Heart left ventricle (tissue), 16 donors: Measurements from ENCODE around the gene LTN1. TPM values are rescaled to one million over a fixed set of nuclear protein-coding genes. Genes with fewer than 3 reads are reported as not detected.

Experiments
- ATAC-seq, 4 donors: fragments of 200-7000 bp; cut with Tn5 transposase; one replicate each; pipeline ENCODE4 v1.9.1; 2020 to 2022; ENCODE audit warnings: moderate library complexity in 4 of 4, mild to moderate bottlenecking in 3 of 4, moderate number of reproducible peaks in 1 of 4
- DNase-seq, 5 donors: peaks; one replicate each; pipeline ENCODE4 v3.0.0-alpha.2; 2020
- H3K27ac ChIP-seq, 12 donors: fragments of 200-600 bp; sonication (generic) in 4 of 12; one replicate each; pipeline versions ENCODE4 v1.5.0 to v1.8.0; 2016 to 2022; ENCODE audit warnings: mild to moderate bottlenecking in 2 of 12
- H3K27me3 ChIP-seq, 9 donors: fragments of 200-600 bp; sonication (generic) in 2 of 9; one replicate each; pipeline versions ENCODE4 v1.5.1 to v1.8.0; 2016 to 2022; ENCODE audit warnings: mild to moderate bottlenecking in 3 of 9
- H3K36me3 ChIP-seq, 9 donors: fragments of 200-600 bp; sonication (generic) in 2 of 9; one replicate each; pipeline versions ENCODE4 v1.5.0 to v1.8.0; 2018 to 2022; ENCODE audit warnings: mild to moderate bottlenecking in 2 of 9
- H3K4me1 ChIP-seq, 12 donors: fragments of 200-600 bp; sonication (generic) in 4 of 12; one replicate each; pipeline versions ENCODE4 v1.5.0 to v1.8.0; 2016 to 2022; ENCODE audit warnings: mild to moderate bottlenecking in 3 of 12
- H3K4me3 ChIP-seq, 12 donors: fragments of 200-600 bp; sonication (generic) in 4 of 12; one replicate each; pipeline versions ENCODE4 v1.5.0 to v1.8.0; 2017 to 2022; ENCODE audit warnings: mild to moderate bottlenecking in 9 of 12, moderate library complexity in 4 of 12
- H3K9me3 ChIP-seq, 12 donors: fragments of 200-600 bp; sonication (generic) in 4 of 12; one replicate each; pipeline versions ENCODE4 v1.5.0 to v1.8.0; 2016 to 2022; ENCODE audit warnings: mild to moderate bottlenecking in 1 of 12
- POLR2A ChIP-seq, 2 donors: fragments of 450-650 bp; IDR thresholded peaks; one replicate each; pipeline ENCODE4 v1.6.1; 2017; ENCODE audit warnings: antibody characterized with exemption in 2 of 2, mild to moderate bottlenecking in 2 of 2, moderate library complexity in 2 of 2
- WGBS, 4 donors: extraction: QIAGEN DNeasy Blood & Tissue Kit in 2 of 4; methylation state at CpG; one replicate each; pipeline versions ENCODE4 v1.1.5 to v1.1.7; 2013 to 2018; 5-methylcytosine and 5-hydroxymethylcytosine counted together
- intact Hi-C, 10 donors: fragments of 100-400 bp; cut with DNase I; formaldehyde crosslinking; loops; one replicate each; pipeline versions ENCODE4 v1.11.1 to v1.14.2; 2022
- polyA plus RNA-seq, 2 donors: library from polyadenylated mRNA; stranded (reverse); fragments of 200-250 nt; gene quantifications; one replicate each; pipeline ENCODE4 v1.2.3, GENCODE V29; 2013
- total RNA-seq, 9 donors: library from RNA; depleted of rRNA in 2 of 9; stranded (reverse); fragments of >200 nt in 2 of 9; fragmentation: NEBNext Ultra II Directional in 3 of 9; extraction: Animal tissue kit (Norgen Biotek cat#: 25700) in 3 of 9; gene quantifications; one replicate each; pipeline versions ENCODE4 v1.1.0 to v1.2.4, GENCODE V29; 2016 to 2023
- TF ChIP-seq, protein P1 (sequence below), 12 donors: fragments of 200-600 bp; sonication (generic) in 4 of 12; IDR thresholded peaks; one replicate each; pipeline versions ENCODE4 v1.5.0 to v1.8.0; 2018 to 2022; ENCODE audit warnings: antibody characterized with exemption in 12 of 12, mild to moderate bottlenecking in 5 of 12
- donor health status: ischemic (EF 13 %, LVEDD 7.1; RV severe dilation, severe dysfunction).
- donor health status: healthy with polysubstance abuse.
- donor health status: DM: no; HTN: yes; CAD: no.
- donor health status: DM: no; HTN: no; CAD: no.
- donor health status: ischemic (EF 25% LVEDD 6.9; RV normal size, moderate dysfunction).
- donor health status: ischemic (EF 25% LVEDD 5.7; RV mildly dilated, moderate dysfunction).
- donor health status: healthy.
- donor health status: DM: yes; HTN: yes; CAD: no.
- donor health status: ischemic (EF 35%, LVEDD 5.7; RV mildly dilated, moderate dysfunction).
- donor health status: nonischemic (EF 11% LVEDD 7.7; RV severe dilation, severe dysfunction).
- donor health status: DM: yes; HTN: yes; CAD: no.
- donor health status: PGD.
- donor health status: ischemic (EF 29% LVEDD 5.4; RV normal size, mild dysfunction).
- donor health status: nonischemic (EF 23%, LVEDD 6.1; RV moderate dilation, normal function).

LTN1 gene
- total and polyA plus RNA-seq, 11 donors = 3.4 to 20.3 (median 15.5) TPM

DNA sequence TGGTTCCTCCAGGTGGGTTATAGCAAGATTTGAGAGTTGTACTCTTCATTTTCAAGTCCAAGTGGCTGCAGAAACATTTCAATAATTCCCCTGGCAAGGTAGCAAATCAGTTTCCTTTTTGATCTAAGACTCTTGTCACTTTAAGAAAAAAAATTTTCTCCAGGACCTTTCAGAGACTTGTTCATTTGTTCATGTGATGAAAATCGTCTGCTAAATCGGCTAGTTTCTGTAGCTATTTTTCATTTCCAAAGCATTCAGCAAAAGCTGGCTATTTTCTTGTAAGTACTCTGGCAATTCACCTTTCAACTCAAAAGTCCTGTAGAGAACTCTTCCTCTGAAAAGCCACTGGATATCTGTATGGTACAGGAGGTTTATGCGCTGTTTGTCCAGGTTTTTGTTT lies 93.5 kb downstream of the LTN1 start:
- no peaks in the 10 kb centered on the region for H3K4me1 ChIP-seq
- no peak overlapping the region for H3K4me3 ChIP-seq
- no peaks in the 10 kb centered on the region for H3K36me3 ChIP-seq
- DNase-seq = no peak
- intact Hi-C loops = no loop called here
- WGBS, 4 donors = 63 to 77% (median 67%) methylated on average over 3 of the region's 3 CpGs
- no peak for ATAC-seq
- TF ChIP-seq POLR2A (IDR thresholded peaks at IDR 0.05) = no peak
- TF ChIP-seq, protein P1, sequence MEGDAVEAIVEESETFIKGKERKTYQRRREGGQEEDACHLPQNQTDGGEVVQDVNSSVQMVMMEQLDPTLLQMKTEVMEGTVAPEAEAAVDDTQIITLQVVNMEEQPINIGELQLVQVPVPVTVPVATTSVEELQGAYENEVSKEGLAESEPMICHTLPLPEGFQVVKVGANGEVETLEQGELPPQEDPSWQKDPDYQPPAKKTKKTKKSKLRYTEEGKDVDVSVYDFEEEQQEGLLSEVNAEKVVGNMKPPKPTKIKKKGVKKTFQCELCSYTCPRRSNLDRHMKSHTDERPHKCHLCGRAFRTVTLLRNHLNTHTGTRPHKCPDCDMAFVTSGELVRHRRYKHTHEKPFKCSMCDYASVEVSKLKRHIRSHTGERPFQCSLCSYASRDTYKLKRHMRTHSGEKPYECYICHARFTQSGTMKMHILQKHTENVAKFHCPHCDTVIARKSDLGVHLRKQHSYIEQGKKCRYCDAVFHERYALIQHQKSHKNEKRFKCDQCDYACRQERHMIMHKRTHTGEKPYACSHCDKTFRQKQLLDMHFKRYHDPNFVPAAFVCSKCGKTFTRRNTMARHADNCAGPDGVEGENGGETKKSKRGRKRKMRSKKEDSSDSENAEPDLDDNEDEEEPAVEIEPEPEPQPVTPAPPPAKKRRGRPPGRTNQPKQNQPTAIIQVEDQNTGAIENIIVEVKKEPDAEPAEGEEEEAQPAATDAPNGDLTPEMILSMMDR (IDR thresholded peaks at IDR 0.05) = no peak
- no peaks in the 10 kb centered on the region for H3K27me3 ChIP-seq
- no peaks in the 10 kb centered on the region for H3K9me3 ChIP-seq
- no peak overlapping the region for H3K27ac ChIP-seq

DNA sequence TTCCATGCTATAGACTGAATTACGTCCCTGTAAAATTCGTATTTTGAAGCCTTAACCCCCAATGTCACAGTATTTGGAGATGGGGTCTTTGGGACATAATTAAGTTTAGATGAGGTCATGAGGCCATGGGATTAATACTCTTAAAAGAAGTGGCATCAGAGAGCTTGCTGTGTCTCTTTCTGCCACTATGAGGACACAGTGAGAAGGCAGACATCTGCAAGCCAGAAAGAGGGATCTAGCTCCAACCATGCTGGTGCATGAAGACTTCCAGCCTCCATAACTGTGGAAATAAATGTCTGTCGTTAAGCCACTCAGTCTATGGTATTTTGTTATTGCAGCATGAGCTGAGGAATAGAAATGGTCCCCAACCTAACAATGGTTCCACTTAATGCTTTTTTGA lies 99.0 kb downstream of the LTN1 start:
- DNase-seq (no peak), ATAC-seq (no peak)
- WGBS, 4 donors = 68 to 90% (median 84%) methylated on average over 3 of the region's 3 CpGs
- Histone ChIP-seq H3K36me3 (no peaks in the 10 kb centered on the region), H3K27me3 (peaks cover 0 to 9% (median 0%) of the 10 kb centered on the region in 9 donors), H3K9me3 (no peaks in the 10 kb centered on the region), H3K27ac (no peak overlapping the region), H3K4me1 (no peaks in the 10 kb centered on the region), H3K4me3 (no peak overlapping the region)
- intact Hi-C loops = no loop called here
- TF ChIP-seq POLR2A (IDR thresholded peaks at IDR 0.05) = no peak
- TF ChIP-seq, protein P1 (IDR thresholded peaks at IDR 0.05) = no peak

DNA sequence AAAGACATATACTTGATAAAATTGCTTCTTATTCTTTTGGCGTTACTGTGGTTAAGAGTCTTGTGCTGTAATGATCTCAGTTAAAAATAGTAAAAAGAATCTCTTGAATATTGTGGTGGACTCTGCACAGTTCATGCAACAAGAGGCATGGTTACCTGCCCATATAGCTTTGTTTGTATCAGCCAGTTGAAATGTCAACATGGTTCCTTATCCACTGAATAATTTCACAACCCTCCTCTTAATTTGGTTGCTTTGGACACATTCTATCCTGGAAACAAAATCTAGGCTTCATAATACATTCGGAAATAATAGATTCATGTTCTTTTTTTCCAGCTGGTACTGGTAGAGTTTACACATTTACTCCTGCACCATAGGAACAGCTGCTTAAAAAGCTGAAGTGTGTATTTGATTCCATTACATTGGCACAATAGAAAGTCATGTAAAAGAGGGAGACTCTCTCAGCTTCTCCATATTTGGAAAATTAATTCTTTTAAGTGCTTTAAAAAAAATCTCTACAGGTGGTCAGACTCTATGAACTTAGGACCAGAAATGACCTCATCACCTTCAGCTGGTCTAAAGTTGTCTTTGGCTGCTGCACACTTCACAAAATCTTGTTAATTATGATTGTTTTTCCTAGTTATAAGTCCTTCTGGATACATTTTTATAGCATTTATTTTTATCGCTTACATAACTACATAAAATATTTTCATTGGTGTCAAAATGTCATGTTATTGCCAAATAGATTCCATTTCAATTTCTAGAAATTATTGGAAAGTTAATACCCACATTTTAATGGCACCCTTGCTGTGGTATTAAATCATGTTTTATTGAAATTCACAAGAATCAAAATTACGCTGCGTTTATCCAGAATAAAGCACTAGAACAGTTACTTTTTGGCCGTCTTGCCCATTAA lies 100.2 kb downstream of the LTN1 start:
- H3K27ac ChIP-seq = no peak overlapping the region
- ATAC-seq (no peak), DNase-seq (no peak)
- H3K9me3 ChIP-seq = no peaks in the 10 kb centered on the region
- no peaks in the 10 kb centered on the region for H3K4me1 ChIP-seq
- no peaks in the 10 kb centered on the region for H3K36me3 ChIP-seq
- WGBS, 4 donors = 72 to 77% (median 74%) methylated on average over 6 of the region's 6 CpGs
- intact Hi-C loops = no loop called here
- peaks cover 0 to 9% (median 0%) of the 10 kb centered on the region in 9 donors for H3K27me3 ChIP-seq
- TF ChIP-seq, protein P1 (IDR thresholded peaks at IDR 0.05) = no peak
- no peak for TF ChIP-seq POLR2A (IDR thresholded peaks at IDR 0.05)
- H3K4me3 ChIP-seq = no peak overlapping the region

DNA sequence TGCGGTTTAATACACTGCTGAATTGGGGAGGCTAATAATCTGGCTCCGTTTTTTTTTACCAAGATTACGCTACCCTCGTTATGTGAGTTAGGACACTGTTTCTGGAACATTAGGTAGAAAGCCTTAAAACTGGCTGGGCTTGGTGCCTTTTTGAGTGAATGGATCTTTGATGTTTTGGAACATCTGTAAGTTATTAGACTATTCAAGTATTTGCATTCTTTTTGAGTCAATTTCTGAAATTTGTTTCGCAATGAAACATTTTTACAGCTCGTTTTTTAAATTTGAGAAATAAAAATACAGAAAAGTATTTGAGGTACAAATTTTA lies 106.9 kb downstream of the LTN1 start:
- WGBS, 4 donors = 95 to 96% (median 96%) methylated on average over 6 of the region's 6 CpGs
- Histone ChIP-seq H3K36me3 (peaks cover 0 to 21% (median 14%) of the 10 kb centered on the region in 9 donors), H3K27ac (peak overlapping the region in 7 of 12 donors; percentile 77 to 94 (median 92)), H3K4me3 (peak overlapping the region in 1 of 12 donors; percentile 57), H3K9me3 (peaks cover 0 to 3% (median 0%) of the 10 kb centered on the region in 12 donors), H3K27me3 (peaks cover 0 to 4% (median 0%) of the 10 kb centered on the region in 9 donors), H3K4me1 (peaks cover 0 to 18% (median 11%) of the 10 kb centered on the region in 12 donors)
- TF ChIP-seq POLR2A (IDR thresholded peaks at IDR 0.05) = no peak
- TF ChIP-seq, protein P1 (IDR thresholded peaks at IDR 0.05) = no peak
- intact Hi-C loops = loop anchor here in 3 of 10 donors (1.0 to 10.0 kb wide), 3 partner anchors 131 to 141 kb away; no protein-coding TSS in a partner anchor
- ATAC-seq = no peak
- DNase-seq = no peak
